Measurements from ENCODE around the gene SERINC2. TPM values are rescaled to one million over a fixed set of nuclear protein-coding genes. Genes with fewer than 3 reads are reported as not detected.

Gene SERINC2
- total and polyA plus RNA-seq, 2 donors (not counting 1 experiment from before 2014, with no cell fraction given) = 0.75 to 1.4 TPM

DNA sequence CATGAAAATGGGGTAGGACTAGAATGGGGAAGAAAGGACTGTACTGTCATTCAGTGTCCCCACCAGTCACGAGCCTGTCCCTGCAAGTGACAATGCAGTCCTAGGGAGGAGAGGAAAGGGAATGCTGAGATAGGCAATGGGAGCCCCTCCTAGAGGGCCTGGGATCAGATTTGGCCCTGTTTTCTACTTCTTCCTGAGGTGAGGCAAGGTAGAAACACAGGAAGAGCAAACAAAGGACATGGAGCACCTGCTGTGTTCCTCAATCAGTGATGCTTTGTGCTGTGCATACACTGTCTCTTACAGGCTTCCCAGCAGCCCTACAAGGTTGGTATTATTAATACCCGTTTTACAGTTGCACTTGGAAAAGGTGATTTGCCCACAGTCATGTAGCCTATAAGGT is 46.2 kb upstream of the SERINC2 start:
- POLR2A ChIA-PET = no interaction called here
- Histone ChIP-seq H3K79me2 (ENCODE audit: control insufficient read depth, insufficient read depth, low read length) (no peaks in the 10 kb centered on the region), H4K20me1 (ENCODE audit: control insufficient read depth, insufficient read depth, low read length, poor library complexity, severe bottlenecking) (no peaks in the 10 kb centered on the region), H3K27ac (ENCODE audit: low read length in 2 of 2) (no peak overlapping the region), H3K4me2 (replicated peaks; ENCODE audit: low read depth, low read length, poor library complexity, severe bottlenecking) (no peak overlapping the region), H3K36me3 (replicated peaks in 1 of 2; ENCODE audit: control extremely low read depth in 1 of 2, control insufficient read depth in 1 of 2, extremely low read depth in 1 of 2, insufficient read depth in 2 of 2, low read length in 1 of 2) (peaks cover 0 to 22% of the 10 kb centered on the region in 2 experiments), H3K4me3 (ENCODE audit: control extremely low read depth in 1 of 5, extremely low read depth in 1 of 5, insufficient read depth in 1 of 5, low read depth in 2 of 5, low read length in 4 of 5) (no peak overlapping the region), H3K27me3 (replicated peaks in 1 of 4; ENCODE audit: control extremely low read depth in 1 of 4, control insufficient read depth in 3 of 4, insufficient read depth in 4 of 4, low read length in 3 of 4) (no peaks in the 10 kb centered on the region), H2AFZ (ENCODE audit: insufficient read depth, low read depth, low read length, poor library complexity, severe bottlenecking) (no peak overlapping the region), H3K4me1 (ENCODE audit: control insufficient read depth in 2 of 2, insufficient read depth in 2 of 2, low read length in 2 of 2) (no peaks in the 10 kb centered on the region), H3K9ac (ENCODE audit: low read length) (no peak overlapping the region), H3K9me3 (ENCODE audit: control extremely low read depth in 1 of 3, control insufficient read depth in 2 of 3, insufficient read depth in 1 of 3, low read length in 2 of 3) (no peaks in the 10 kb centered on the region)
- H3K4me1 Mint-ChIP-seq = no peaks in the 10 kb centered on the region
- no peak overlapping the region for H3K27ac Mint-ChIP-seq
- H3K4me3 Mint-ChIP-seq = no peak overlapping the region
- no peak for DNase-seq
- ATAC-seq (ENCODE audit: low read depth) = no peak
- 100% methylated on average over 1 of the region's 2 CpGs for WGBS (ENCODE audit: insufficient coverage)
- CTCF ChIA-PET = no interaction called here
- TF ChIP-seq, protein P1, sequence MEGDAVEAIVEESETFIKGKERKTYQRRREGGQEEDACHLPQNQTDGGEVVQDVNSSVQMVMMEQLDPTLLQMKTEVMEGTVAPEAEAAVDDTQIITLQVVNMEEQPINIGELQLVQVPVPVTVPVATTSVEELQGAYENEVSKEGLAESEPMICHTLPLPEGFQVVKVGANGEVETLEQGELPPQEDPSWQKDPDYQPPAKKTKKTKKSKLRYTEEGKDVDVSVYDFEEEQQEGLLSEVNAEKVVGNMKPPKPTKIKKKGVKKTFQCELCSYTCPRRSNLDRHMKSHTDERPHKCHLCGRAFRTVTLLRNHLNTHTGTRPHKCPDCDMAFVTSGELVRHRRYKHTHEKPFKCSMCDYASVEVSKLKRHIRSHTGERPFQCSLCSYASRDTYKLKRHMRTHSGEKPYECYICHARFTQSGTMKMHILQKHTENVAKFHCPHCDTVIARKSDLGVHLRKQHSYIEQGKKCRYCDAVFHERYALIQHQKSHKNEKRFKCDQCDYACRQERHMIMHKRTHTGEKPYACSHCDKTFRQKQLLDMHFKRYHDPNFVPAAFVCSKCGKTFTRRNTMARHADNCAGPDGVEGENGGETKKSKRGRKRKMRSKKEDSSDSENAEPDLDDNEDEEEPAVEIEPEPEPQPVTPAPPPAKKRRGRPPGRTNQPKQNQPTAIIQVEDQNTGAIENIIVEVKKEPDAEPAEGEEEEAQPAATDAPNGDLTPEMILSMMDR (IDR thresholded peaks at IDR 0.05) = no peak
- TF ChIP-seq EZH2 (IDR thresholded peaks at IDR 0.05; ENCODE audit: borderline replicate concordance, insufficient read depth, low read depth, low read length, poor library complexity, severe bottlenecking) = no peak
- no peaks in the 10 kb centered on the region for H3K27me3 Mint-ChIP-seq
- H3K9me3 Mint-ChIP-seq (ENCODE audit: insufficient read depth) = no peaks in the 10 kb centered on the region
- intact Hi-C loops (cut with micrococcal nuclease) = no loop called here

DNA sequence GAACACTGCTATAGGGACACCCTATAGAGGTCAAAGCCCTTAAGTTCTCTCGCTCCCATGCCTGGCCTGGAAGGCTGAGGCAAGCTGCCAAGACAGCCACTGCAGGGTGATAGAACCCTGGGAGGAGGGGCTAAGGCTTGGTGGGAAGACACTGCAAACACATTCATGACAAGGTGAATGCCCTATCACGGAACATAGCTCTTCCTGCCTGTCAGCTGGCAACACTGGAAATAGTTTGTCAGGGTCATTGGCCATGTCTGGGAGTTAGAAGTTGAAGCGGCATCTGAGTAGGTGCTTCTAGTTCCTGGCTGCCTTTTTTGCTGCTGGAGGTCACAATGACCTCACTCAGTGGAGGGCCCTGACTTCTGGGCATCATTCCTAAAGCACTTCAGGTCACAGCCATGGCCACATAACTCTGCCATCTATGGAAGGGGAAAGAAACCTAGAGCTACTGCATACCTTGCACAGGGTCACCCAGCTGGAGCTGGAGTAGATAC is 44.4 kb upstream of the SERINC2 start:
- WGBS (ENCODE audit: insufficient coverage) = 97% methylated on average over 3 of the region's 3 CpGs

More for the DNA sequence above, 44.4 kb upstream of the SERINC2 start:
- Histone ChIP-seq H3K4me3 (ENCODE audit: control extremely low read depth in 1 of 5, extremely low read depth in 1 of 5, insufficient read depth in 1 of 5, low read depth in 2 of 5, low read length in 4 of 5) (no peak overlapping the region), H3K79me2 (ENCODE audit: control insufficient read depth, insufficient read depth, low read length) (no peaks in the 10 kb centered on the region), H2AFZ (ENCODE audit: insufficient read depth, low read depth, low read length, poor library complexity, severe bottlenecking) (no peak overlapping the region), H3K36me3 (replicated peaks in 1 of 2; ENCODE audit: control extremely low read depth in 1 of 2, control insufficient read depth in 1 of 2, extremely low read depth in 1 of 2, insufficient read depth in 2 of 2, low read length in 1 of 2) (peaks cover 0 to 16% of the 10 kb centered on the region in 2 experiments), H3K4me1 (ENCODE audit: control insufficient read depth in 2 of 2, insufficient read depth in 2 of 2, low read length in 2 of 2) (peaks cover 8 to 14% of the 10 kb centered on the region in 2 donors), H3K4me2 (replicated peaks; ENCODE audit: low read depth, low read length, poor library complexity, severe bottlenecking) (no peak overlapping the region), H3K9me3 (ENCODE audit: control extremely low read depth in 1 of 3, control insufficient read depth in 2 of 3, insufficient read depth in 1 of 3, low read length in 2 of 3) (no peaks in the 10 kb centered on the region), H3K27ac (ENCODE audit: low read length in 2 of 2) (no peak overlapping the region), H3K9ac (ENCODE audit: low read length) (no peak overlapping the region), H3K27me3 (replicated peaks in 1 of 4; ENCODE audit: control extremely low read depth in 1 of 4, control insufficient read depth in 3 of 4, insufficient read depth in 4 of 4, low read length in 3 of 4) (peaks cover 0 to 9% (median 2%) of the 10 kb centered on the region in 4 experiments), H4K20me1 (ENCODE audit: control insufficient read depth, insufficient read depth, low read length, poor library complexity, severe bottlenecking) (no peaks in the 10 kb centered on the region)
- Mint-ChIP-seq H3K27ac (no peak overlapping the region), H3K27me3 (peaks cover 5% of the 10 kb centered on the region), H3K4me3 (no peak overlapping the region), H3K4me1 (peaks cover 15% of the 10 kb centered on the region), H3K9me3 (ENCODE audit: insufficient read depth) (no peaks in the 10 kb centered on the region)
- ChIA-PET POLR2A (no interaction called here), CTCF (no interaction called here)
- intact Hi-C loops (cut with micrococcal nuclease) = no loop called here
- no peak for DNase-seq
- TF ChIP-seq, protein P1 (IDR thresholded peaks at IDR 0.05) = no peak
- TF ChIP-seq EZH2 (IDR thresholded peaks at IDR 0.05; ENCODE audit: borderline replicate concordance, insufficient read depth, low read depth, low read length, poor library complexity, severe bottlenecking) = no peak
- no peak for ATAC-seq (ENCODE audit: low read depth)
